NT2/D1 (cell line): ENCODE data around the gene IGSF8.

Experiments
- SUZ12 ChIP-seq: IDR thresholded peaks from 2 replicates; pipeline ENCODE4 v1.6.1; 2011; ENCODE audit not compliant: insufficient read length, insufficient read depth; ENCODE audit errors: extremely low read depth
- YY1 ChIP-seq: IDR thresholded peaks from 2 replicates; pipeline ENCODE4 v1.6.1; 2011; ENCODE audit not compliant: insufficient read length, insufficient read depth
- ZNF274 ChIP-seq: IDR thresholded peaks from 2 replicates; pipeline ENCODE4 v1.6.1; 2011; ENCODE audit warnings: mild to moderate bottlenecking, low read depth, low read length

DNA sequence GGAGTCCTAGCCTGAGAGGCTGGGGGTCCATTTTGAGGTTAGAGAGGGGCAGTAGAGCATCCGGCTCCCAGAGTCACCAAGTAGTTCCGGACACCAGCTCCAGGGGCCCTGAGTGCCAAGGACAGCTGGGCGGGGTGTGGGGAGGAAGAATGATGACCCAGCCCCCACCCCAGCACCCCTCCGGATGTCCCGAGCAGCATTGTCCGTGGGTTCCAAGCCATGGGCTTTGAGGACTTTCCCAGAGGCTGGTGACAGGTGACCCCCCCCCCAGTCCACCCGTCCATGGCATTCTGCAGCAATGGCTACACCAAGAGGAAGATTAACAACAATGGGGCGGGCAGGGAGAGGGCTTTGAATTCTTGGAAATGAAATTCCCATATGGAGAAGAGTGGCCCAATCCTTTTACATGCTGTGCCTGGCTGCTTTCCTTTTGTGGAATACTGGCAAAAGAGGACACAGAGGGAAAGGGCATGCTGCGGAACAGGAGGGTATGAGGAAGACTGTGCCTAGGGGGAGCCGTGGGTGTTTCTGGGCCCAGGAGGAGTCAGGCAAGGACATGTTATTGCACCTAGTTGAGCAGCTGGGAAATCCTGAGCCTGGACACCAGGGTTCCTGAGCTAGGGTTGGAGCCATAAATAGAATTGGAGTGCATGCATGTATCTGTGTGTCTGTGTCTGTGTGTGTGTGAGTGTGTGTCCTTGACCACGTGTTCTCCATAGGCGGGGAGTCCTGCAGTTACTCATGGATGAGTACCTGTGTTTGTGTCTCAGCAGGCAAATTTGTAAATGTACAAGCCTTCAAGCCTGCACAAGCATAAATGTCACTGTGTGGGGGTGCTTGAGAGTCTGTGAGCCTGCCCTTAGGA is 18.1 kb upstream of the IGSF8 start:
- TF ChIP-seq YY1, result no peak
- no peak for TF ChIP-seq SUZ12
- TF ChIP-seq ZNF274, result no peak
